Hematopoietic multipotent progenitor cell treated with erythropoietin and hydrocortisone succinate and interleukin-3 and kit ligand, for 4 days (in vitro differentiated cells): ENCODE measurements around the gene BUD23.
"Not testable (repeated sequence)": the region's sequence is repeated elsewhere in the genome, so short reads cannot be mapped to it uniquely, and the experiment has no call there.

Source experiments
- DNase-seq: peaks from one replicate; pipeline ENCODE4 v3.0.0-alpha.2; 2015

BUD23 gene

DNA sequence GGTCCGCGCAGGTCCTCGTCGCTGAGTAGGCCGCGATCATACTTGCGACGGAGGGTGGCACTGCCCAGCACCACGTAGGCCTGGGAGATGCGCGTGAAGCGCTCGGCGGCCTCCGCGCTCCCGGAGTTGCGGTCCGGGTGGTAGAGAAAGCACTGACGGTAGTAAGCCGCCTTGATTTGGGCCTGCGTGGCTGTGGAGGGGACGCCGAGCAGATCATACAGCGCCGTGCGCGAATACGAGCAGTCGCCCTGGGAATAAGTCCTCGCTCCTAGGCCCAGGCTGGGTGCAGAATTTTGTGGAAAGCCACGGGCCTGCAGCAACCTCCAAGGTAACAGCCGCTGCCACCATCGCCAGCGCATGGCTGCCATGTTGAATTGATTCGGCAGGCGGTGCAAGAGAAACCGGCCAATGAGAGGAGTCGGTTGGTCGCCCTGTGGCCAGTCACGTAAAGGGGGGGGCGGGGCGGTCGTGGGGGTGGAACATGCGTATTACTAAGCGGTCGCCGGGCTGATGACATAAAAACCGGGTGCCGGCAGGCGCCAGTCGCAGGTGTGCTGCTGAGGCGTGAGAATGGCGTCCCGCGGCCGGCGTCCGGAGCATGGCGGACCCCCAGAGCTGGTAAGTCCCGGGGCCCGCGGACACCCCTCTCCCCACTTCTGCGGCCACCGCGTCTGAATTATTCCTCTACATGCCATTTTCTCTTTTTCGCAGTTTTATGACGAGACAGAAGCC is at the start of gene BUD23, which contains the start of gene DNAJC30:
Gene BUD23 (plus strand): TSS at position 542 of the 732 bp plus-strand sequence. CDS start 29 bp downstream, at position 571.
Gene DNAJC30 (minus strand): TSS at position 398 of the 732 bp plus-strand sequence. CDS start 30 bp downstream, at position 368.
- peak; percentile 98 for DNase-seq

DNA sequence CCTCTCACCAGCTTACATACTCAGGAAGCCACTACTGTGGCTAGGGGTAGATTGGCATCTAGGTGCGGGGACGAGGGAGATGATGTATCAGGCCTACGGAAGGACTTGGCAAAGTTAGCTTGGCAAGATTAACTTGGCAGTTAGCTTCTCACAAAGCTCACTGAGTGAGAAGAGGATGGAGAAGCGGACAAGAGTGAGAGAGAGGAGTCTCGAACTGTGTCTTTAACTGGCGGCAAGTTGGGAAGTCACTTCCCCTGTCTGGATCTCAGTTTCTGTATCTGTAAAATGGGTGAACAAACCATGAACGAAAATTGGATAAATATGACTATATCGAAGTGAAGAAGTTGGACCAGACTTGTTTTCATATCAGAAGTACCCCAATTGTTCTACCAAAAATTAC is 49.6 kb upstream of the BUD23 start:
- no peak for DNase-seq

- DNase-seq = no peak
These were observed 47.8 kb upstream of the BUD23 start for GRCh38 chr7:73635428-73636200.

GRCh38 chr7:73638911-73639310 is 44.5 kb upstream of the BUD23 start:
- DNase-seq = no peak

DNA sequence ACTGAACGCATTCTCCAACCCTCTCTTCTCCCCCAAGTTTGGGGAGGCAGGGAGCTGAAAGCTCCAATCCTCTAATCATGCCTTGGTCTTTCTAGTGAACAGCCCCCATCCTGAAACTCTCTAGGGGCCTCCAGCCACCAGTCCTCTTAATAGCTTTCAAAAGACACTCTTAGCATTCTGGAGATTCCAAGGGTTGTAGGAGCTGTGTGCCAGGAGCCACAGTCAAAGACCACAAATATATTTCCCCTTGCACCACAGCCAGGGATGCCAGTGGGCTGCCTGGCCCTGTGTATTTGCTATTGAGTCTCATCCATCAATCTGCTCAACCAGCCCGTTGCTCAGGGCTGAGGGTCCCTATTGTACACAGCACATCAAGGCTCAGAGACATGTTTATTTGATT is 40.6 kb upstream of the BUD23 start:
- no peak for DNase-seq

DNA sequence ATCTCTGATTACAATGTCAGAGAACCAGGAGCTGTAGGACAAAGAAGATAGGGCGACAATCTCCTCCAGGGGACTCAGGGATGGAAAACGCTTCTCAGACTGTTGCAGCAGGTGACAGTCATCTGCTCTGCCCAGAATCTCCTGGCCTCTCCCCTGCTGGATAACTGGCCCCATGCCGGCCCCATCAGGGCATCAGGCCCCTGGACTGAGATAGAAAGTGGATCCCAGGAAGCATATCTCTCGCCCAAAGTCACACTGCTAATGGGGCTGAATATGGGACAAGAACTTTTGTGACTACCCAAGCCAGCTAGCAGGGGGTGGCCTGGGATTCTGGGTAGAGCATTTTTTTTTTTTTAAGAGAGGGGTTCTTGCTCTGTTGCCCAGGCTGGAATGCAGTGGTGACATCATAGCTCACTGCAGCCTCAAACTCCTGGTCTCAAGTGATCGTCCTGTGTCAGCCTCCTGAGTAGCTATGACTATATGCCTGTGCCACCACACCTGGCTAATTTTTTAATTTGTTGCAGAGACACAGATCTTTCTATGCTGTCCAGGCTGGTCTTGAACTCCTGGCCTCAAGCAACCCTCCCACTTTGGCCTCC is 38.6 kb upstream of the BUD23 start:
- DNase-seq = no peak

DNA sequence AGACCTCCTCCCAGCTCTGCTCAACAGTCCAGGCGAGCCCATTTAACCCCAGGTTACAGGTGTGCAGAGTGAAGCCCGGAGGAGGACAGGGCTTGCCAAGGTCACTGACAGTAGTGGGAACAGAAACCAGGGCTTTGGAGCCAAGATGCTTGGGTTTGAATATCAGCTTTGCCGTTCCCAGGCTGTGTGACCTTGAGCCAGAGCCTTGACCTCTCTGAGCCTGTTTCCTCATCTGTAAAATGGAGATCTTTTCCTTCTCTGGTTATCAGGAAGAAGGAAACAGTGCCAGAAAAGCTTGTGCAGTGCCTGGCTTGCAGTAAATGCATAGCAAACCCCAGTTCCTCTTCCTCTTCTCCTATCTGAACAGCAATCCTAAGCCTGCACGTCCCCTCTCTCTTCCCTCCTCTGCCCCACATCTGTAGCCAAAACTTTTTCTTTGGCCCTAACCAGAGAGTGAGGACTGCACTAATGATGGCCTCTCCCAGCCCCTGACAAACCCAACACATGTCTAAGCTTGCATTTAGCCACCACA is 37.7 kb upstream of the BUD23 start:
- no peak for DNase-seq

DNA sequence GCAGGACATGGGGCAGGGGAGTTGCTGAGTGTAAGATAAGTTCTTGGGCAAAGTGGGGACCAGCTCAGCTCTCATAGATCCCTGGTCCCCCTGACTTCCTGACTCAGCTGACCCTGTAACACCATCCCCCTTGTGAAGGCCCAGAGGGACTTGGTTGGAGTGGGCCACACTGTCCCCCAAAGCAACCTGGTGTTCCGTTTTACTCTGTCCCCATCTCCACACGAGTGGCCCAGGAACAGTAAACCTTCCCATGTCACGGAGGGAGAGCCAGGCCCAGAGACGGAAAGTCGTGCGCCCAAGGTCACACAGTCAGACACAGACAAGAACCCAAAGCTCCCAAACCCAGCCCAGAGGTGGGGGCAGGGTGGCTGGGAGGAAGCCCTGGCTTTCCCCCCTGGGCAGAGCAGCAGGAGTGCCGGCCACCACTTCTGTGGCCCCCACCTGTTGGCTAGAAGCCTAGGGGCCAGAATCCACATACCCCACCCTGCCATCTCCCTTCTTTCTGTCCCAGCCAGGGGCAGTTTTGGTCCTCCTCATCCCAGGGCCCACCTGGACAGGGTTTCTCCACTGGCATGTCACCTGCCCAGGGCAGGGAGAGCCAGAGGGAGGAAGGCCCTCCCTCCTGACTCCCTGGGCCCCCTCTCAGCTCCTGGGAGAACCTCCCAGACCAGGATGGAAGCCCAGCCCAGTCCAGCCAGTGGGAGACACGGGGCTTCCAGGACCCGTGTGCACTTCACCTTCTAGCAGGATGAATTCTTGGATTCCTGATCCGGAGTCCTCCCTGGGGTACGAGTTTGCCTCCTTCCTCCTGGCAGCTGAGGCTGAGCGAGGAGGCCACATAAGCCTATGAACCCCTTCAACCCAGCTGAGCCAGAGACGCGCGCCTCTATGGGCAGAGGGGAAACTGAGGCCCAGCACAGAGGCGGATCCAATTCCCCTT is 36.3 kb upstream of the BUD23 start:
- DNase-seq = no peak

- peak; percentile 45 for DNase-seq
These were observed 35.4 kb upstream of the BUD23 start for GRCh38 chr7:73647725-73648592.

- no peak for DNase-seq
These were observed 34.6 kb upstream of the BUD23 start for GRCh38 chr7:73648593-73649332.

GRCh38 chr7:73649576-73649975 is 33.8 kb upstream of the BUD23 start:
- DNase-seq = no peak

DNA sequence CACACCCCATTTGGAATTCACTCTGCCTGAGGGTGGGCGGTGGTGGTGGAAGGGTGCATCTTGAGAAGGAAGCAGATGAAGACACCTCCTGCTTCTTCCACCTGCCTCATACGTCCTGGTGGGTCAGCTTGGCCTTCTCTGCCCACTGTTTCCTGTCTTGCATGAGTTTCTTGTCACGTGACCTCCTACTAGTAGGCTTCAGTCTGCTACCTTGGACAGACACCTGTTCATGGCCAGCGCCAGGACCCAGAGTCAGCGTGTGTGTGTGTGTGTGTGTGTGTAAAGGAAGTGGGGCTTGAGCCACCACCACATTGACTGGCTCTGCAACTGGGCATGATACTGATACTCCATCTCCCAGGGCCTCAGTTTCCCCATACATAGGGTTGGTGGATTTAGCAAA is 32.9 kb upstream of the BUD23 start:
- DNase-seq = no peak

GRCh38 chr7:73652541-73652949 is 30.9 kb upstream of the BUD23 start:
- no peak for DNase-seq

- not testable (repeated sequence) for DNase-seq
These were observed 28.1 kb upstream of the BUD23 start for GRCh38 chr7:73655309-73655708.

DNA sequence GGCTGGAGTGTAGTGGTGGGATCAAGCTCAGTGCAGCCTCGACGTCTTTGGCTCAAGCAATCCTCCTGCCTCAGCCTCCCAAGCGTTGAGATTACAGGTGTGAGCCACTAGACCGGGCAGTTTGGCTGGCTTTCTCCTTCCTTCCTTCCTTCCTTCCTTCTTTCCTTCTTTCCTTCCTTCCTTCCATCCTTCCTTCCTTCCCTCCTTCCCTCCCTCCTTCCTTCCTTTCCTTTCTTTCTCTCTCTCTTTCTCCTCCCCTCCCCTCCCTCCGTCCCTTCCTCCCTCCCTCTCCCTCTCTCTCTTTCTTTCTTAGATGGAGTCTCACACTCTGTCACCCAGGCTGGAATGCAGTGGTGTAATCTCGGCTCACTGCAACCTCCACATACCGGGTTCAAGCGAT is 23.4 kb upstream of the BUD23 start:
- no peak for DNase-seq

- DNase-seq = not testable (repeated sequence)
These were observed 22.8 kb upstream of the BUD23 start for GRCh38 chr7:73660594-73660993.

- no peak for DNase-seq
These were observed 20.4 kb upstream of the BUD23 start for GRCh38 chr7:73663033-73663432.

GRCh38 chr7:73667344-73668102 is 15.9 kb upstream of the BUD23 start, which contains the start of gene VPS37D:
Gene VPS37D, plus strand, starts transcription at chr7:73667831. Its CDS starts 128 bp downstream, at chr7:73667959.
- peak; percentile 95 for DNase-seq

DNA sequence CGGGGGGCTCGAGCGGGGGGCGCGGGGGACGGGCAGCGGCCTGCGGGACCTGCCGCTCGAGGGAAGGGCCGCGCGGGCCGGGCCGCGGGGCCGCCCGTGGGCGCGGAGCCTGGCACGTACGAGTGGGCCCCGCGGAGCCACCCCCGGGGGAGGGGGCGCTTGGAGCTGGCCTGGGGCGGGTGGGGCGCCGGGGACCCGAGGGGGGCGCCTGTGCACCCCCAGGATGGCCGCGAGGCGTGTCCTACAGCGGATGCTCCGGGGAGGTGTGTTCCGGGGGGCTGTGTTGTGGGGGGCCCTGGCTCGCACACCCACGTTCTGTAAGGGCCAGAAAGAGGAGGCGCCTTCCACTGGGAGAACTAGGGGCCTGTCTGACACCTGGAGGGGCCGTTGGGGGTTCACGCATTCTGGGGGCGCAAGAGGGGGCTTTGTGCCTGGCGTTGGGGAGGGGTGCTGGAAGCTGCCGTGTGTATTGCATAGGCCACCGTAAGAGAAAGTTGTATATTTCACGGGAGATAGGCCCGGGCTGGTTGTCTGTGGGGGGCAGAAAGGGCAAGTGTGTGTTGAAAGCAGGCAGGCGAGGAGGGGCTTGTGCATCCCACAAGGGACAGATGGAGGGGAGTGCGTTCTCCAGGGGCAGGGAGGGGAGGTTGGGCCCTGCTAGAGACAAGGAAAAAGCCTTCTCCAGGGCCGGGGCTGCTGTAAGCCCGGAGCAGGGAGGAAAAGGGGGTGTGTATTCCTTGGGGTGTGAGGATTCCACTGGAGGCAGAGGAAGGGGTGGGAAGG is 15.1 kb upstream of the BUD23 start:
- no peak for DNase-seq
